Kidney epithelial cell (primary cell): ENCODE measurements around the gene HMGXB4. TPM values are rescaled to one million over a fixed set of nuclear protein-coding genes. Genes with fewer than 3 reads are reported as not detected.

Source experiments
- DNase-seq: peaks from one replicate; pipeline ENCODE4 v3.0.0-alpha.2; 2010; ENCODE audit warnings: low read depth
- H3K27me3 ChIP-seq: 2 replicates; pipeline ENCODE4 v1.6.0; 2011; ENCODE audit warnings: low read length; ENCODE audit not compliant: control insufficient read depth, insufficient read depth
- H3K36me3 ChIP-seq: 2 replicates; pipeline ENCODE4 v1.5.1; 2011; ENCODE audit warnings: low read length; ENCODE audit not compliant: control insufficient read depth, insufficient read depth
- H3K4me3 ChIP-seq: 2 replicates; pipeline ENCODE4 v1.5.1; 2011; ENCODE audit warnings: low read depth, mild to moderate bottlenecking, control low read depth, low read length
- CTCF ChIP-seq: IDR thresholded peaks from 2 replicates; pipeline ENCODE4 v1.5.1; 2011; ENCODE audit warnings: mild to moderate bottlenecking, moderate library complexity, low read length, control low read depth, inconsistent platforms; ENCODE audit not compliant: insufficient read depth, poor library complexity, severe bottlenecking
- total RNA-seq: library from RNA; depleted of rRNA; stranded (reverse); fragments of >200 nt; gene quantifications from 2 replicates; pipeline ENCODE4 v1.2.3, GENCODE V29; 2015

Gene HMGXB4
- total RNA-seq, 1 donor from 2014 or later: 23.4 TPM

DNA sequence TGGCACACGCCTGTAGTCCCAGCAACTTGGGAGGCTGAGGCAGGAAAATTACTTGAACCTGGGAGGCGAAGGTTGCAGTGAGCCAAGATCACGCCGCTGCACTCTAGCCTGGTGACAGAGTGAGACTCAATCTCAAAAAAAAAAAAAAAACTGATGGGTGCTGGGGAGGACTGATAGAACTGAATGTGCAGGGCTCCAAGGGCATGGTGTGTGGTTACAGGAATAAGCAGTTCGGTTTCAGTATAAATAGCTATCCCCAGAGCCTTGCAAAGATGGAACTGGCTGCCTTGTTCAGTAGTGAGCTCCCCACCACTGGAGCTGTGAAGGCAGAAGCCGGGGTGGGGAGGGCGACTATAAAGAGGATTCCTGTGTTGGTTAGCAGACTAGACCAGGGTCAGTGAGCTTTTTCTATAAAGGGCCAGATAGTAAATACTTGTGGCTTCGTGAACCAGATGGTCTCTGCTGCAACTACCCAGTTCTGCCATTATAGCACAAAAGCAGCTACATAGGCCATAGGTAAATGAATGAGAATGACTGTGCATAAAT is 48.3 kb downstream of the HMGXB4 start:
- no peak for TF ChIP-seq CTCF
- Histone ChIP-seq H3K36me3 (no peaks in the 10 kb centered on the region), H3K4me3 (no peak overlapping the region), H3K27me3 (no peaks in the 10 kb centered on the region)
- no peak for DNase-seq

GRCh38 chr22:35306350-35306967 is 49.2 kb downstream of the HMGXB4 start:
- TF ChIP-seq CTCF: no peak
- no peak for DNase-seq
- Histone ChIP-seq H3K4me3 (no peak overlapping the region), H3K36me3 (no peaks in the 10 kb centered on the region), H3K27me3 (no peaks in the 10 kb centered on the region)

- Histone ChIP-seq H3K36me3 (no peaks in the 10 kb centered on the region), H3K27me3 (no peaks in the 10 kb centered on the region), H3K4me3 (no peak overlapping the region)
- no peak for TF ChIP-seq CTCF
- DNase-seq: no peak
Measured at GRCh38 chr22:35307372-35307771, 50.1 kb downstream of the HMGXB4 start.

- Histone ChIP-seq H3K4me3 (no peak overlapping the region), H3K27me3 (no peaks in the 10 kb centered on the region), H3K36me3 (no peaks in the 10 kb centered on the region)
- no peak for DNase-seq
- no peak for TF ChIP-seq CTCF
Measured at GRCh38 chr22:35307892-35308291, 50.6 kb downstream of the HMGXB4 start.

DNA sequence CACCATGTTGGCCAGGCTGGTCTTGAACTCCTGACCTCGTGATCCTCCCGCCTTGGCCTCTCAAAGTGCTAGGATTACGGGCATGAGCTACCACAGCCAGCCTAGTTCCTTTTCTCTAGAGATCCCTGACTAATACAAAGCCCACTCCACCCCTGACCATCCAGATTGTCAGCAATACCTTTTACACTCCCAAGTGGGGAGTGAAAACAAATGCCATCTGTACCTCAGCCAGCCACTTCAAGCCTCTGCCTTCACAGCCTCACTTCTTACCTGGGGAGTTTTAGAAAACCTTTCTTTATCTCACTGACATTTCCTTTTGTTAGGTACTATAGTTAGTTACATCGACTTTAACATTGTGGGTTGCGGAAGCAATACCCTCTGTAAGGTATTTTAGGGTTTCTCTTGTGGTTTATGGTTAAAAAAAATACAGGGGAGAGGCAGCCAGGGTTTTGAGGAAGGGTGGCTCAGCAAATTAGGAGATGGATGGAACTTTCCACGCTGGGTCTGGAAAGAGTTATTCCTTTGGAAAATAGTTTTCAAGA is 51.3 kb downstream of the HMGXB4 start:
- H3K4me3 ChIP-seq: no peak overlapping the region
- no peaks in the 10 kb centered on the region for H3K36me3 ChIP-seq
- TF ChIP-seq CTCF: no peak
- DNase-seq: no peak
- no peaks in the 10 kb centered on the region for H3K27me3 ChIP-seq
